B cell (primary cell): ENCODE measurements around the gene SIRT7. TPM values are rescaled to one million over a fixed set of nuclear protein-coding genes. Genes with fewer than 3 reads are reported as not detected.
"Not testable (repeated sequence)": the region's sequence is repeated elsewhere in the genome, so short reads cannot be mapped to it uniquely, and the experiment has no call there.

Source experiments
- ATAC-seq: fragments of 200-7000 bp; cut with Tn5 transposase; one replicate; pipeline ENCODE4 v1.10.0; 2021; ENCODE audit warnings: low read depth, mild to moderate bottlenecking, moderate number of reproducible peaks, moderate library complexity
- CTCF ChIA-PET: fragments of 350-600 bp; sonication (Branson Sonifier 250); formaldehyde crosslinking; loops from one replicate; lab custom pipeline; 2021; ENCODE audit warnings: antibody characterized with exemption, inconsistent platforms; lab: Charles Lee
- POLR2A ChIA-PET: fragments of 350-600 bp; sonication (Branson Sonifier 250); formaldehyde crosslinking; loops from one replicate; lab custom pipeline; 2021; ENCODE audit warnings: antibody characterized with exemption; lab: Charles Lee
- DNase-seq: peaks from one replicate; pipeline ENCODE4 v3.0.0; 2013
- H2AFZ ChIP-seq: 2 replicates; pipeline ENCODE4 v1.6.1; 2012; ENCODE audit warnings: mild to moderate bottlenecking, low read depth, low read length; ENCODE audit not compliant: insufficient read depth, poor library complexity, severe bottlenecking
- H3K27ac ChIP-seq, 2 donors: 1 replicate in 1 of 2; 2 replicates in 1 of 2; pipeline ENCODE4 v1.5.1; 2012 to 2013; ENCODE audit warnings: low read length in 2 of 2, mild to moderate bottlenecking in 2 of 2, moderate library complexity in 1 of 2
- H3K27me3 ChIP-seq, 4 experiments: fragments of 200-600 bp in 1 of 4; sonication (generic) in 1 of 4; replicated peaks in 1 of 4; 1 replicate in 2 of 4; 2 replicates in 2 of 4; pipeline versions ENCODE4 v1.6.1 to v1.7.0; 2013 to 2016; ENCODE audit warnings: low read length in 3 of 4, mild to moderate bottlenecking in 2 of 4, mixed read lengths in 1 of 4, moderate library complexity in 1 of 4; ENCODE audit not compliant: insufficient read depth in 4 of 4, control insufficient read depth in 3 of 4; ENCODE audit errors: control extremely low read depth in 1 of 4
- H3K36me3 ChIP-seq, 2 experiments: replicated peaks in 1 of 2; 1 replicate in 1 of 2; 2 replicates in 1 of 2; pipeline versions ENCODE4 v1.6.1 to v1.7.1; 2013; ENCODE audit warnings: low read length in 1 of 2; ENCODE audit not compliant: insufficient read depth in 2 of 2, control insufficient read depth in 1 of 2; ENCODE audit errors: control extremely low read depth in 1 of 2, extremely low read depth in 1 of 2
- H3K4me1 ChIP-seq, 2 donors: fragments of 200-600 bp in 1 of 2; sonication (generic) in 1 of 2; 1 replicate in 1 of 2; 2 replicates in 1 of 2; pipeline versions ENCODE4 v1.5.1 to v1.6.1; 2013 to 2017; ENCODE audit warnings: low read length in 2 of 2; ENCODE audit not compliant: control insufficient read depth in 2 of 2, insufficient read depth in 2 of 2
- H3K4me2 ChIP-seq: replicated peaks from 2 replicates; pipeline ENCODE3; 2012; ENCODE audit warnings: mild to moderate bottlenecking, low read depth, low read length; ENCODE audit not compliant: poor library complexity, severe bottlenecking
- H3K4me3 ChIP-seq, 5 experiments: fragments of 200-600 bp in 1 of 5; sonication (generic) in 1 of 5; 1 replicate in 3 of 5; 2 replicates in 2 of 5; pipeline versions ENCODE4 v1.5.1 to v1.7.0; 2011 to 2016; ENCODE audit warnings: low read length in 4 of 5, mild to moderate bottlenecking in 4 of 5, low read depth in 2 of 5, control low read depth in 1 of 5, moderate library complexity in 1 of 5; ENCODE audit not compliant: insufficient read depth in 1 of 5; ENCODE audit errors: control extremely low read depth in 1 of 5, extremely low read depth in 1 of 5
- H3K79me2 ChIP-seq: fragments of 200-600 bp; sonication (generic); one replicate; pipeline ENCODE4 v1.6.0; 2016; ENCODE audit warnings: low read length; ENCODE audit not compliant: control insufficient read depth, insufficient read depth
- H3K9ac ChIP-seq: fragments of 200-600 bp; sonication (generic); 2 replicates; pipeline ENCODE4 v1.6.1; 2017; ENCODE audit warnings: mild to moderate bottlenecking, low read length, moderate library complexity
- H3K9me3 ChIP-seq, 3 donors: one replicate each; pipeline versions ENCODE4 v1.6.1 to v1.7.1; 2013; ENCODE audit warnings: low read length in 2 of 3; ENCODE audit not compliant: control insufficient read depth in 2 of 3, insufficient read depth in 1 of 3; ENCODE audit errors: control extremely low read depth in 1 of 3
- H4K20me1 ChIP-seq: 2 replicates; pipeline ENCODE4 v1.6.0; 2012; ENCODE audit warnings: mild to moderate bottlenecking, low read length; ENCODE audit not compliant: insufficient read depth, control insufficient read depth, poor library complexity, severe bottlenecking
- H3K27ac Mint-ChIP-seq: one replicate; pipeline ENCODE4 v1.8.0; 2021; ENCODE audit warnings: mixed read lengths
- H3K27me3 Mint-ChIP-seq: one replicate; pipeline ENCODE4 v1.8.0; 2021; ENCODE audit warnings: mixed read lengths
- H3K4me1 Mint-ChIP-seq: one replicate; pipeline ENCODE4 v1.8.0; 2021; ENCODE audit warnings: mixed read lengths
- H3K4me3 Mint-ChIP-seq: one replicate; pipeline ENCODE4 v1.8.0; 2021; ENCODE audit warnings: mixed read lengths
- H3K9me3 Mint-ChIP-seq: one replicate; pipeline ENCODE4 v1.8.0; 2022; ENCODE audit warnings: mixed read lengths; ENCODE audit not compliant: insufficient read depth
- EZH2 ChIP-seq: IDR thresholded peaks from 2 replicates; pipeline ENCODE4 v1.6.1; 2012; ENCODE audit warnings: borderline replicate concordance, low read depth, mild to moderate bottlenecking, moderate library complexity, low read length; ENCODE audit not compliant: insufficient read depth, poor library complexity, severe bottlenecking
- WGBS: methylation state at CpG from one replicate; pipeline ENCODE4 v1.1.5; 2013; ENCODE audit warnings: missing lambda C conversion rate; ENCODE audit not compliant: insufficient coverage; 5-methylcytosine and 5-hydroxymethylcytosine counted together
- intact Hi-C: fragments of 100-400 bp; cut with micrococcal nuclease; formaldehyde crosslinking; loops from one replicate; pipeline ENCODE4 v1.10.0; 2022
- polyA plus RNA-seq: library from polyadenylated mRNA; depleted of rRNA; stranded (reverse); fragments of >200 nt; gene quantifications from 2 replicates; pipeline ENCODE4 v1.2.3, GENCODE V29; 2012
- total RNA-seq, 2 donors: library from RNA; stranded (reverse); fragments of 120-200 nt in 1 of 2; gene quantifications; 1 replicate in 1 of 2; 2 replicates in 1 of 2; pipeline versions ENCODE4 v1.2.3 to v1.2.4, GENCODE V29; 2013 to 2022
- TF ChIP-seq, protein P1 (sequence below): fragments of 200-600 bp; IDR thresholded peaks from one replicate; pipeline ENCODE4 v1.8.0; 2022; ENCODE audit warnings: antibody characterized with exemption, mild to moderate bottlenecking

SIRT7 gene
- total and polyA plus RNA-seq, 2 donors (not counting 1 experiment from before 2014, with no cell fraction given), result 77.2 to 82.7 TPM

- H3K27me3 Mint-ChIP-seq, result peaks cover 18% of the 10 kb centered on the region
- Histone ChIP-seq H3K4me2 (no peak overlapping the region), H3K36me3 (no peaks in the 10 kb centered on the region), H3K4me1 (peaks cover 7% of the 10 kb centered on the region in 2 donors), H3K4me3 (no peak overlapping the region), H3K27me3 (peaks cover 0 to 44% (median 20%) of the 10 kb centered on the region in 4 experiments), H4K20me1 (no peaks in the 10 kb centered on the region), H2AFZ (no peak overlapping the region), H3K27ac (no peak overlapping the region), H3K9ac (no peak overlapping the region), H3K9me3 (peaks cover 0 to 10% (median 0%) of the 10 kb centered on the region in 3 donors), H3K79me2 (no peaks in the 10 kb centered on the region)
- CTCF ChIA-PET, result interaction anchor here (0.6 to 1.3 kb wide), 2 partner anchors 200 to 315 kb away, joined by 3 to 4 read pairs; no protein-coding TSS in a partner anchor
- TF ChIP-seq, protein P1, sequence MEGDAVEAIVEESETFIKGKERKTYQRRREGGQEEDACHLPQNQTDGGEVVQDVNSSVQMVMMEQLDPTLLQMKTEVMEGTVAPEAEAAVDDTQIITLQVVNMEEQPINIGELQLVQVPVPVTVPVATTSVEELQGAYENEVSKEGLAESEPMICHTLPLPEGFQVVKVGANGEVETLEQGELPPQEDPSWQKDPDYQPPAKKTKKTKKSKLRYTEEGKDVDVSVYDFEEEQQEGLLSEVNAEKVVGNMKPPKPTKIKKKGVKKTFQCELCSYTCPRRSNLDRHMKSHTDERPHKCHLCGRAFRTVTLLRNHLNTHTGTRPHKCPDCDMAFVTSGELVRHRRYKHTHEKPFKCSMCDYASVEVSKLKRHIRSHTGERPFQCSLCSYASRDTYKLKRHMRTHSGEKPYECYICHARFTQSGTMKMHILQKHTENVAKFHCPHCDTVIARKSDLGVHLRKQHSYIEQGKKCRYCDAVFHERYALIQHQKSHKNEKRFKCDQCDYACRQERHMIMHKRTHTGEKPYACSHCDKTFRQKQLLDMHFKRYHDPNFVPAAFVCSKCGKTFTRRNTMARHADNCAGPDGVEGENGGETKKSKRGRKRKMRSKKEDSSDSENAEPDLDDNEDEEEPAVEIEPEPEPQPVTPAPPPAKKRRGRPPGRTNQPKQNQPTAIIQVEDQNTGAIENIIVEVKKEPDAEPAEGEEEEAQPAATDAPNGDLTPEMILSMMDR, result no peak
- no peak for TF ChIP-seq EZH2
- H3K4me1 Mint-ChIP-seq, result peaks cover 1% of the 10 kb centered on the region
- H3K4me3 Mint-ChIP-seq, result no peak overlapping the region
- WGBS, result 92% methylated on average over 5 of the region's 19 CpGs
- POLR2A ChIA-PET, result no interaction called here
- intact Hi-C loops, result no loop called here
- no peak overlapping the region for H3K27ac Mint-ChIP-seq
- no peaks in the 10 kb centered on the region for H3K9me3 Mint-ChIP-seq
- DNase-seq (no peak), ATAC-seq (no peak)
These were observed 36.4 kb upstream of the SIRT7 start for GRCh38 chr17:81954131-81955057.

DNA sequence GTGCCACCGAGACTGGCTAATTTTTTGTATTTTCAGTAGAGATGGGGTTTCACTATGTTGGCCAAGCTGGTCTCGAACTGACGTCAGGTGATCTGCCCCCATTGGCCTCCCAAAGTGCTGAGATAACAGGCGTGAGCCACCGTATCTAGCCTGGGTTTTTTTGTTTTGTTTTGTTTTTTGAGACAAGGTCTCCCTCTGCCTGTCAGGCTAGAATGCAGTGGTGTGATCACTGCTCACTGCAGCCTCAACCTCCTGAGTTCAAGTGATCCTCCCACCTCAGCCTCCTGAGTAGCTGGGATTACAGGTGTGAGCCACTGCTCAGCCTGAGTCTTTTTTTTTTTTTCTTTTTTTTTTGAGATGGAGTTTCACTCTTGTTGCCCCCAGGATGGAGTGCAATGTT is 35.5 kb upstream of the SIRT7 start:
- POLR2A ChIA-PET, intact Hi-C loops, ATAC-seq, DNase-seq, H3K9me3 Mint-ChIP-seq, H3K4me3 Mint-ChIP-seq, H3K36me3 ChIP-seq, H3K4me3 ChIP-seq, H3K9ac ChIP-seq, H3K4me1 Mint-ChIP-seq, H2AFZ ChIP-seq, H4K20me1 ChIP-seq, H3K27ac ChIP-seq, H3K79me2 ChIP-seq, H3K9me3 ChIP-seq, H3K27ac Mint-ChIP-seq, H3K4me2 ChIP-seq, H3K4me1 ChIP-seq: not testable (repeated sequence)
- CTCF ChIA-PET, result interaction anchor here (0.6 kb wide), 3 partner anchors 15 to 190 kb away, joined by 3 read pairs; partner anchors contain the start of gene MAFG
- peaks cover 15% of the 10 kb centered on the region for H3K27me3 Mint-ChIP-seq
- WGBS, result 71% methylated on average over 3 of the region's 5 CpGs
- H3K27me3 ChIP-seq, result peaks cover 0 to 35% (median 11%) of the 10 kb centered on the region in 4 experiments
